ENCODE results near the gene LHB.

DNA sequence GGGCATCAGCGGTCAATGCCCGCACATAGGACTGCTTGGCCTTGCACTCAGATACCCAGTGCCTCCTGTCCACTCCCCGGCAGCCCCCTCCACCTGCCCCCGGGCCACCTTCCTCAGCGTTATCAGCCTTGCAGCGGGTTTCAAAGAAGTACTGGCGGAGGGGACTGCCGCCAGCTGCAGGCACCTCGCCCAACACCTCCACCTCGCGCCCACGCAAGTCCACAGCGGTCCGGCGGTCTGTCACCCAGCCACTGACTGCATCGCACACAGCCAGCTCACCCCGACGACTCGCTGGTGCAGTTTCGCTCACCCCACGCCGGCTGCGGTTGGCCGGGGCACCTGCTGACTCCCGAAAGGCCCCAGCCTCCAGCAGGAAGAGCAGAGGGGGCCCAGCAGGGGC, 44.6 kb upstream of the LHB start:
- TF ChIP-seq GATA3 (IDR thresholded peaks at IDR 0.05; ENCODE audit: low read depth, low read length) (no peak), GATA2 (IDR thresholded peaks at IDR 0.05; ENCODE audit: low read depth, low read length) (no peak)
